ENCODE results near the gene B3GNT4.

DNA sequence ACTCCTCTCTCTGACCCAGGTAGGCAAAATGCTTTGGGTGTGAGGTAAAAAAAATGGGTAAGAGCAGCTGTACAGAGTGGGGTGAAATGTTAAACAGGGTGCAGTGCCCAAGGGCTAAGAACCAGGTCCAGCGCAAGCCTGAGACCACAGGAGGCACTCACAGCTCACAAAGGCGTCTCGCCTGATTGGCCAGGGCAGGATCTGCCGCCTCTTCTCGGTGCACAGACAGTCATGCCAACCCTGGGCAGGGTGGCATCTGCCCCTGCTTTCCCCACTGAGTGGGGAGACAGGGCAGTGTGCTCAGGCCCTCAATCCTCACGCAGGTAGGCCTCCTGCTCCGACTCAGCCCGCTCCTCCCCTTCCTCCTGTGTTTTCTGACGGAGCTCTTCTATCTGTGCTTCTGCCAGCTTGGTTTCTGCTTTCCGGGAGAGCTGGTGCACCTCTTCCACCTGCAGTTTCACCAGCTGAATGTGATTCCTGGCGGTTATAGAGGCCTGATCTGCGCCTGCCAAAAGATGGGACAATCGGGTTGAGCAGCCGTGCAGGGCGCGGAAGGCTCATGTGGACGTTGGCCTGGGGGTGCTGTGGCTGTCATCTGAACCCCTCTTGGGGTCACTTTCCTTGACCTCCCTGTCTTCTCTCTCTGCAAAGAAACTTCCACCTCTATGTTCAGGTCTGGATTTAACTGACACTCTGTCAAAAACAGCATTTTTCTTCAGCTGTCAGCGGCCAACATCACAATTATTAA lies 4.7 kb downstream of the B3GNT4 start:
- TF ChIP-seq, protein P1, sequence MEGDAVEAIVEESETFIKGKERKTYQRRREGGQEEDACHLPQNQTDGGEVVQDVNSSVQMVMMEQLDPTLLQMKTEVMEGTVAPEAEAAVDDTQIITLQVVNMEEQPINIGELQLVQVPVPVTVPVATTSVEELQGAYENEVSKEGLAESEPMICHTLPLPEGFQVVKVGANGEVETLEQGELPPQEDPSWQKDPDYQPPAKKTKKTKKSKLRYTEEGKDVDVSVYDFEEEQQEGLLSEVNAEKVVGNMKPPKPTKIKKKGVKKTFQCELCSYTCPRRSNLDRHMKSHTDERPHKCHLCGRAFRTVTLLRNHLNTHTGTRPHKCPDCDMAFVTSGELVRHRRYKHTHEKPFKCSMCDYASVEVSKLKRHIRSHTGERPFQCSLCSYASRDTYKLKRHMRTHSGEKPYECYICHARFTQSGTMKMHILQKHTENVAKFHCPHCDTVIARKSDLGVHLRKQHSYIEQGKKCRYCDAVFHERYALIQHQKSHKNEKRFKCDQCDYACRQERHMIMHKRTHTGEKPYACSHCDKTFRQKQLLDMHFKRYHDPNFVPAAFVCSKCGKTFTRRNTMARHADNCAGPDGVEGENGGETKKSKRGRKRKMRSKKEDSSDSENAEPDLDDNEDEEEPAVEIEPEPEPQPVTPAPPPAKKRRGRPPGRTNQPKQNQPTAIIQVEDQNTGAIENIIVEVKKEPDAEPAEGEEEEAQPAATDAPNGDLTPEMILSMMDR (IDR thresholded peaks at IDR 0.05) = no peak
- TF ChIP-seq POLR2A (IDR thresholded peaks at IDR 0.05) = no peak
